ENCODE measurements around the gene PORCN.

GRCh38 chrX:48489296-48489695 is 19.5 kb upstream of the PORCN start:
- no peak for TF ChIP-seq CTCF (IDR thresholded peaks at IDR 0.05; ENCODE audit: low read length)
- TF ChIP-seq EZH2 (IDR thresholded peaks at IDR 0.05; ENCODE audit: borderline replicate concordance, low read length) = no peak
